NCI-H2196 (cell line): Measurements from ENCODE around the gene ATP6V1A.
"Not testable (repeated sequence)": the region's sequence is repeated elsewhere in the genome, so short reads cannot be mapped to it uniquely, and the experiment has no call there.

Experiments used
- DNase-seq: peaks from one replicate; lab custom pipeline; 2025; ENCODE audit not compliant: unreplicated experiment; lab: John Stamatoyannopoulos, UW

ATP6V1A gene

GRCh38 chr3:113812854-113813253 lies 66.0 kb downstream of the ATP6V1A start:
- DNase-seq, result no peak

- no peak for DNase-seq
Observed at GRCh38 chr3:113819866-113820265, 73.0 kb downstream of the ATP6V1A start.

- DNase-seq, result no peak
Observed at GRCh38 chr3:113825090-113825489, 78.3 kb downstream of the ATP6V1A start.

GRCh38 chr3:113828600-113828999 lies 81.8 kb downstream of the ATP6V1A start:
- no peak for DNase-seq

GRCh38 chr3:113829576-113830354 lies 82.9 kb downstream of the ATP6V1A start:
- DNase-seq, result no peak

GRCh38 chr3:113831103-113831355 lies 84.2 kb downstream of the ATP6V1A start:
- no peak for DNase-seq

- no peak for DNase-seq
Observed at GRCh38 chr3:113832477-113833164, 85.8 kb downstream of the ATP6V1A start.

- no peak for DNase-seq
Observed at GRCh38 chr3:113834983-113835382, 88.1 kb downstream of the ATP6V1A start.

- peak; percentile 97 for DNase-seq
Observed at GRCh38 chr3:113838631-113839209, 91.9 kb downstream of the ATP6V1A start, which contains the start of gene GRAMD1C. TSS of gene GRAMD1C (plus strand) at chr3:113838788. CDS start at chr3:113838910, 122 bp downstream.

- DNase-seq, result no peak
Observed at GRCh38 chr3:113839551-113839950, 92.7 kb downstream of the ATP6V1A start.

GRCh38 chr3:113844622-113845222 lies 97.9 kb downstream of the ATP6V1A start:
- peak; percentile 70 for DNase-seq

- no peak for DNase-seq
Observed at GRCh38 chr3:113847247-113847646, 100.4 kb downstream of the ATP6V1A start.

GRCh38 chr3:113847664-113848461 lies 101.0 kb downstream of the ATP6V1A start:
- no peak for DNase-seq

GRCh38 chr3:113849071-113849470 lies 102.2 kb downstream of the ATP6V1A start:
- DNase-seq, result not testable (repeated sequence)

GRCh38 chr3:113849841-113850240 lies 103.0 kb downstream of the ATP6V1A start:
- DNase-seq, result not testable (repeated sequence)

GRCh38 chr3:113850391-113850790 lies 103.6 kb downstream of the ATP6V1A start:
- not testable (repeated sequence) for DNase-seq

GRCh38 chr3:113852506-113852905 lies 105.7 kb downstream of the ATP6V1A start:
- no peak for DNase-seq
